ENCODE data around the gene CWF19L1. TPM values are rescaled to one million over a fixed set of nuclear protein-coding genes. Genes with fewer than 3 reads are reported as not detected.

CWF19L1 gene
- total RNA-seq, 1 donor from 2014 or later: 23.3 TPM

DNA sequence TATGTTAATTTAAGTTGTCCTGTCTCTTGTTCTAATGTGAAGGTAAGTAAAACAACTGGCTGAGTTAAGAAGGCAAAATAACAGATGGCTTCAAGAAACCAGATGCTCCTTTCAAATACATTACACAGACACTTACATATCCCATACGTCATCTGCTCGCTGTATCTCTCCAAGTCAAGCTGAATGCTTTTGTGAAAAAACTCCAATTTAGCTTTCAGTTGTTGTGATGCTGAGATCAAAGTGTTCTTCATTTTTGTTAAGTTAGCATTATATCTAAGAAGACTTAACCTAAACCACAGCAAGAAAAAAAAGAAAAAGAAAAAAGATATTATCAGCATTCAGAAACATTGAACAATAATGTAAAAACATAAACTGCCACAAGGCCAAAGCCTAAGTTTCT, 63.1 kb downstream of the CWF19L1 start:
- Mint-ChIP-seq H3K27me3 (no peaks in the 10 kb centered on the region), H3K9me3 (ENCODE audit: low read depth) (no peaks in the 10 kb centered on the region), H3K4me3 (ENCODE audit: low read depth) (no peak overlapping the region), H3K27ac (no peak overlapping the region), H3K4me1 (ENCODE audit: low read depth) (no peaks in the 10 kb centered on the region), H3K36me3 (ENCODE audit: insufficient read depth) (peaks cover 20% of the 10 kb centered on the region)
- TF ChIP-seq, protein P1, sequence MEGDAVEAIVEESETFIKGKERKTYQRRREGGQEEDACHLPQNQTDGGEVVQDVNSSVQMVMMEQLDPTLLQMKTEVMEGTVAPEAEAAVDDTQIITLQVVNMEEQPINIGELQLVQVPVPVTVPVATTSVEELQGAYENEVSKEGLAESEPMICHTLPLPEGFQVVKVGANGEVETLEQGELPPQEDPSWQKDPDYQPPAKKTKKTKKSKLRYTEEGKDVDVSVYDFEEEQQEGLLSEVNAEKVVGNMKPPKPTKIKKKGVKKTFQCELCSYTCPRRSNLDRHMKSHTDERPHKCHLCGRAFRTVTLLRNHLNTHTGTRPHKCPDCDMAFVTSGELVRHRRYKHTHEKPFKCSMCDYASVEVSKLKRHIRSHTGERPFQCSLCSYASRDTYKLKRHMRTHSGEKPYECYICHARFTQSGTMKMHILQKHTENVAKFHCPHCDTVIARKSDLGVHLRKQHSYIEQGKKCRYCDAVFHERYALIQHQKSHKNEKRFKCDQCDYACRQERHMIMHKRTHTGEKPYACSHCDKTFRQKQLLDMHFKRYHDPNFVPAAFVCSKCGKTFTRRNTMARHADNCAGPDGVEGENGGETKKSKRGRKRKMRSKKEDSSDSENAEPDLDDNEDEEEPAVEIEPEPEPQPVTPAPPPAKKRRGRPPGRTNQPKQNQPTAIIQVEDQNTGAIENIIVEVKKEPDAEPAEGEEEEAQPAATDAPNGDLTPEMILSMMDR (IDR thresholded peaks at IDR 0.05; ENCODE audit: unreplicated experiment): no peak
- DNase-seq (ENCODE audit: low spot score, unreplicated experiment): no peak

DNA sequence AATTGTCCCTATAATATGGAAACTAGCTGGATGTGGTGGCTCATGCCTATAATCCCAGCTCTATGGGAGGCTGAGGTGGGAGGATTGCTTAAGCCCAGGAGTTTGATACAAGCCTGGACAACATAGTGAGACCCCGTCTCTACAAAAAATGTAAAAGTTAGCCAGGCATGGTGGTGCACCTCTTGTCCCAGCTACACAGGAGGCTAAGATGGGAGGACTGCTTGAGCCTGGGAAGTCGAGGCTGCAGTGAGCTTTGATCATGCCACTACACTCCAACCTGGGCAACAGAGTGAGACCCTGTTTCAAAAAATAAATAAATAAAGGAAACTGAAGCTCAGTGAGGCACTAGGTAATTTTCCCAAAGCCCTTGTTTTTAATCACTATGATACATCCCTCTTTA, 65.9 kb downstream of the CWF19L1 start:
- H3K27me3 Mint-ChIP-seq: no peaks in the 10 kb centered on the region
- no peaks in the 10 kb centered on the region for H3K9me3 Mint-ChIP-seq (ENCODE audit: low read depth)
- TF ChIP-seq, protein P1 (IDR thresholded peaks at IDR 0.05; ENCODE audit: unreplicated experiment): no peak
- no peaks in the 10 kb centered on the region for H3K4me1 Mint-ChIP-seq (ENCODE audit: low read depth)
- H3K4me3 Mint-ChIP-seq (ENCODE audit: low read depth): no peak overlapping the region
- no peak for DNase-seq (ENCODE audit: low spot score, unreplicated experiment)
- H3K27ac Mint-ChIP-seq: no peak overlapping the region
- H3K36me3 Mint-ChIP-seq (ENCODE audit: insufficient read depth): peaks cover 21% of the 10 kb centered on the region

DNA sequence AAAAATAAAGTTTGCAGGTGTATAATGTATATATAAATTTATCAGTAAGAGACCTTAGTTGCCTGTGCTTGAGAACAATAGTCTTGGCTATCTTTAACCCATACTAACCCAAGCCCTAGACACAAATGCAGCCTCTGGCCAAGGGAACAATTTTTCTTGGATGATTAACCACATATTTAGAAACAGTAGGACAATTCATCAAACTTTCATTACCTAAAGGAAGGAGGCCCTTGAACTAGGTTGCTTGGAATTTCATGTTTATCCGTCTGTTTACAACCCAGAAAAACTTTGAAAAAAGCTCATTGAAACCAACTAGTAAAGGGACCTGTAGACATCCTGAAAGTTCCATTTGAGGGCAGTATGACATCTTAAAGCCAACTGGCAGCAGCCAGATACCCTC, 72.7 kb downstream of the CWF19L1 start:
- H3K4me1 Mint-ChIP-seq (ENCODE audit: low read depth): no peaks in the 10 kb centered on the region
- no peaks in the 10 kb centered on the region for H3K27me3 Mint-ChIP-seq
- no peak overlapping the region for H3K4me3 Mint-ChIP-seq (ENCODE audit: low read depth)
- no peaks in the 10 kb centered on the region for H3K9me3 Mint-ChIP-seq (ENCODE audit: low read depth)
- no peak for DNase-seq (ENCODE audit: low spot score, unreplicated experiment)
- H3K27ac Mint-ChIP-seq: no peak overlapping the region
- peaks cover 13% of the 10 kb centered on the region for H3K36me3 Mint-ChIP-seq (ENCODE audit: insufficient read depth)
- TF ChIP-seq, protein P1 (IDR thresholded peaks at IDR 0.05; ENCODE audit: unreplicated experiment): no peak

DNA sequence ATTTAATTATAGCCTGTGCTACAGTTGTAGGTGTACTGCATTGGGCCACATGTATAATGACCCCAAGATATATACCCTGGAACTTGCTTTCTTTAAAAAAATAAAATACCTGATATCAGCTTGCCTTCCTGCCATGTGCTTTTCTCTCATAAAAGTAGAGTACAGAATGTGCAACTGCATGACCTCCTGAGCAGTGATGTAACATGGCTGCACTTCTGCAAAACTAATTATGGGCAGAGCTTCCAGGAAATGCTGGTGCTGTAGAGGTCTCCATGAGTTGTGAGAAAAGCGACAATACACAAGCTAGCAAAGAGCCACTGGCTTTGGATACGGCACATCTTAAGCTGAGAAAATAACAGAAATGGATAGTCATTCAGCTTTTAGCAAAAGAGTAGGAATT, 75.1 kb downstream of the CWF19L1 start:
- DNase-seq (ENCODE audit: low spot score, unreplicated experiment): no peak

DNA sequence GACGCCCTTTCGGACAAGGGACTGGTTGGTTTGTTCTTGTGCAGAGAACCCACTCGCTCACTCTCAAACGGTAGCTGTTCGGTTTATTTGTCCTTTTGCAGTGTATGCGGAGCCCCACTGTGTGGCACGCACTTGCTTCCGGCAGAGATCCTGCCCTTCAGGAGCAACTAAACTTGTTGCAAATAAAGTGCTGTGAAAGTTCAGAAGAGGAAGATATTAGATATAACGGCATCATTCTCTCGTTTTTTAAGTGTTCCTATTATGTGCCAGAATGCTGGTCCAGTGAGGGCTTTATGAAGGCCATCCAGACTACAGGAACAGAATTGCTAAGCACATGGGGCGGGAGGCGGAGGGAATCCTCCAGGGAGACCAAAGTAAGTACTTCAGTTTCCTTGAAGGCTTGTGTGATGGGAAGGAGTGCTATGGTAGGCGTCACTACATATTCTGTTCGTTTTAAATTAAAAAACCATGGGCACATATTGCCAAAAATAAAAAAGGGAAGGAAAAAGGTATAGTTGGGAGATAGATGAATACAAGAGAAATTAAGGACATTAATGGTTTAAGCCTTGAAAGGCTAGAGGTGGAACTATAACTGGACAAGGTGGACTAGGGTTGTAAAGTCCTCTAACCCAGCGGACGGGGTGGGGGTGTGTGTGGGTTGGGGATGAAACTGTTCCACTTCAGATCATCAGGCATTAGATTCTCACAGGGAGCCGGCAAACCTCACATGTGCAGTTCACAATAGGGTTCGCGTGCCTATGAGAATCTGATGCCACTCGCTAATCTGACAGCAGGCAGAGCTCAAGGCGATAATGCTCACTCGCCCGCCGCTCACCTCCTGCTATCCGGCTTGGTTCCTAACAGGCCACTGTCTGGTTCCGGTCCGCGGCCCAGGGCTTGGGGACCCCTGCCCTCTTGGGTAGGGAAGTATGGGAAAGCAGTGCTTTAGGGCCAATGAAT, 80.9 kb downstream of the CWF19L1 start:
- peak overlapping the region; percentile 90 for H3K4me3 Mint-ChIP-seq (ENCODE audit: low read depth)
- H3K27ac Mint-ChIP-seq: peak overlapping the region; percentile 93
- TF ChIP-seq, protein P1 (IDR thresholded peaks at IDR 0.05; ENCODE audit: unreplicated experiment): no peak
- no peaks in the 10 kb centered on the region for H3K27me3 Mint-ChIP-seq
- H3K4me1 Mint-ChIP-seq (ENCODE audit: low read depth): peaks cover 42% of the 10 kb centered on the region
- peaks cover 16% of the 10 kb centered on the region for H3K36me3 Mint-ChIP-seq (ENCODE audit: insufficient read depth)
- H3K9me3 Mint-ChIP-seq (ENCODE audit: low read depth): no peaks in the 10 kb centered on the region
- no peak for DNase-seq (ENCODE audit: low spot score, unreplicated experiment)

More for the DNA sequence above, 75.1 kb downstream of the CWF19L1 start:
- TF ChIP-seq, protein P1 (IDR thresholded peaks at IDR 0.05; ENCODE audit: unreplicated experiment): no peak
- no peaks in the 10 kb centered on the region for H3K27me3 Mint-ChIP-seq
- H3K4me3 Mint-ChIP-seq (ENCODE audit: low read depth): no peak overlapping the region
- no peak overlapping the region for H3K27ac Mint-ChIP-seq
- H3K4me1 Mint-ChIP-seq (ENCODE audit: low read depth): peaks cover 6% of the 10 kb centered on the region
- H3K36me3 Mint-ChIP-seq (ENCODE audit: insufficient read depth): peaks cover 12% of the 10 kb centered on the region
- no peaks in the 10 kb centered on the region for H3K9me3 Mint-ChIP-seq (ENCODE audit: low read depth)
